ENCODE measurements around the gene MAGI1.

- TF ChIP-seq, protein P1, sequence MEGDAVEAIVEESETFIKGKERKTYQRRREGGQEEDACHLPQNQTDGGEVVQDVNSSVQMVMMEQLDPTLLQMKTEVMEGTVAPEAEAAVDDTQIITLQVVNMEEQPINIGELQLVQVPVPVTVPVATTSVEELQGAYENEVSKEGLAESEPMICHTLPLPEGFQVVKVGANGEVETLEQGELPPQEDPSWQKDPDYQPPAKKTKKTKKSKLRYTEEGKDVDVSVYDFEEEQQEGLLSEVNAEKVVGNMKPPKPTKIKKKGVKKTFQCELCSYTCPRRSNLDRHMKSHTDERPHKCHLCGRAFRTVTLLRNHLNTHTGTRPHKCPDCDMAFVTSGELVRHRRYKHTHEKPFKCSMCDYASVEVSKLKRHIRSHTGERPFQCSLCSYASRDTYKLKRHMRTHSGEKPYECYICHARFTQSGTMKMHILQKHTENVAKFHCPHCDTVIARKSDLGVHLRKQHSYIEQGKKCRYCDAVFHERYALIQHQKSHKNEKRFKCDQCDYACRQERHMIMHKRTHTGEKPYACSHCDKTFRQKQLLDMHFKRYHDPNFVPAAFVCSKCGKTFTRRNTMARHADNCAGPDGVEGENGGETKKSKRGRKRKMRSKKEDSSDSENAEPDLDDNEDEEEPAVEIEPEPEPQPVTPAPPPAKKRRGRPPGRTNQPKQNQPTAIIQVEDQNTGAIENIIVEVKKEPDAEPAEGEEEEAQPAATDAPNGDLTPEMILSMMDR (IDR thresholded peaks at IDR 0.05) = no peak
- TF ChIP-seq POLR2A (IDR thresholded peaks at IDR 0.05) = no peak
- no peak for TF ChIP-seq POLR2AphosphoS5 (IDR thresholded peaks at IDR 0.05)
These were observed 297.2 kb downstream of the MAGI1 start for GRCh38 chr3:65741540-65741939.
